ENCODE results near the gene ASAP2.
"Not testable (repeated sequence)": the region's sequence is repeated elsewhere in the genome, so short reads cannot be mapped to it uniquely, and the experiment has no call there.

ASAP2 gene

GRCh38 chr2:9388950-9389911 is 182.6 kb downstream of the ASAP2 start:
- DNase-seq: no peak

GRCh38 chr2:9390151-9390850 is 183.7 kb downstream of the ASAP2 start:
- DNase-seq: no peak

- no peak for DNase-seq
Observed at GRCh38 chr2:9390991-9391390, 184.4 kb downstream of the ASAP2 start.

GRCh38 chr2:9391961-9392720 is 185.5 kb downstream of the ASAP2 start:
- DNase-seq: no peak

- no peak for DNase-seq
Observed at GRCh38 chr2:9392898-9393765, 186.5 kb downstream of the ASAP2 start.

GRCh38 chr2:9394816-9395215 is 188.2 kb downstream of the ASAP2 start:
- DNase-seq: no peak

GRCh38 chr2:9397201-9397600 is 190.6 kb downstream of the ASAP2 start:
- DNase-seq: no peak

GRCh38 chr2:9398251-9398650 is 191.6 kb downstream of the ASAP2 start:
- not testable (repeated sequence) for DNase-seq

GRCh38 chr2:9398881-9399780 is 192.5 kb downstream of the ASAP2 start:
- no peak for DNase-seq

- no peak for DNase-seq
Observed at GRCh38 chr2:9400268-9401058, 193.9 kb downstream of the ASAP2 start.

GRCh38 chr2:9401059-9401547 is 194.5 kb downstream of the ASAP2 start:
- no peak for DNase-seq

- DNase-seq: no peak
Observed at GRCh38 chr2:9401646-9402371, 195.2 kb downstream of the ASAP2 start.

- DNase-seq: no peak
Observed at GRCh38 chr2:9403924-9404323, 197.3 kb downstream of the ASAP2 start.

- DNase-seq: no peak
Observed at GRCh38 chr2:9404451-9404850, 197.8 kb downstream of the ASAP2 start.

- DNase-seq: no peak
Observed at GRCh38 chr2:9405636-9406035, 199.0 kb downstream of the ASAP2 start.

- no peak for DNase-seq
Observed at GRCh38 chr2:9406529-9407362, 200.1 kb downstream of the ASAP2 start.

- DNase-seq: no peak
Observed at GRCh38 chr2:9407363-9407811, 200.8 kb downstream of the ASAP2 start.

- DNase-seq: no peak
Observed at GRCh38 chr2:9408641-9409151, 202.1 kb downstream of the ASAP2 start.
